NCI-H1092 (cell line): ENCODE measurements around the gene ZPBP.
"Not testable (repeated sequence)": the region's sequence is repeated elsewhere in the genome, so short reads cannot be mapped to it uniquely, and the experiment has no call there.

Experiments used
- DNase-seq: peaks from one replicate; lab custom pipeline; 2025; lab: John Stamatoyannopoulos, UW

The ZPBP gene

GRCh38 chr7:50041165-50041564 lies 51.9 kb downstream of the ZPBP start:
- not testable (repeated sequence) for DNase-seq

GRCh38 chr7:50037086-50037485 lies 56.0 kb downstream of the ZPBP start:
- no peak for DNase-seq

- DNase-seq = no peak
Measured at GRCh38 chr7:50022991-50023390, 70.1 kb downstream of the ZPBP start.

GRCh38 chr7:50022451-50022850 lies 70.6 kb downstream of the ZPBP start:
- DNase-seq = no peak

- DNase-seq = no peak
Measured at GRCh38 chr7:49995681-49996080, 97.4 kb downstream of the ZPBP start.

- DNase-seq = no peak
Measured at GRCh38 chr7:49986191-49986590, 106.9 kb downstream of the ZPBP start.

- peak; percentile 8 for DNase-seq
Measured at GRCh38 chr7:49980465-49980864, 112.6 kb downstream of the ZPBP start.

GRCh38 chr7:49976238-49976637 lies 116.8 kb downstream of the ZPBP start:
- no peak for DNase-seq

GRCh38 chr7:49974035-49974434 lies 119.0 kb downstream of the ZPBP start:
- no peak for DNase-seq

GRCh38 chr7:49937608-49938007 lies 155.4 kb downstream of the ZPBP start:
- DNase-seq = no peak

- no peak for DNase-seq
Measured at GRCh38 chr7:49931627-49932026, 161.4 kb downstream of the ZPBP start.

- DNase-seq = no peak
Measured at GRCh38 chr7:49928787-49929186, 164.3 kb downstream of the ZPBP start.

GRCh38 chr7:49927631-49928030 lies 165.4 kb downstream of the ZPBP start:
- no peak for DNase-seq

- DNase-seq = no peak
Measured at GRCh38 chr7:49926720-49927119, 166.3 kb downstream of the ZPBP start.

- no peak for DNase-seq
Measured at GRCh38 chr7:49911909-49912308, 181.1 kb downstream of the ZPBP start.

- DNase-seq = no peak
Measured at GRCh38 chr7:49894543-49894942, 198.5 kb downstream of the ZPBP start.

- no peak for DNase-seq
Measured at GRCh38 chr7:49893131-49893530, 199.9 kb downstream of the ZPBP start.

GRCh38 chr7:49892481-49892880 lies 200.6 kb downstream of the ZPBP start:
- no peak for DNase-seq
